Dendritic cell treated with granulocyte-macrophage colony-stimulating factor and Interleukin-4, amounts not matched to agents 40 ng/mL and 50 ng/mL, for 4 days (primary cell): ENCODE data around the gene SCAF8.

ENCODE experiments used
- H3K27ac Mint-ChIP-seq: one replicate; pipeline ENCODE4 v1.8.0; 2022; ENCODE audit warnings: mild to moderate bottlenecking, mixed read lengths
- H3K27me3 Mint-ChIP-seq: one replicate; pipeline ENCODE4 v1.8.0; 2022; ENCODE audit warnings: mild to moderate bottlenecking, mixed read lengths
- H3K36me3 Mint-ChIP-seq: one replicate; pipeline ENCODE4 v1.8.0; 2022; ENCODE audit warnings: low read depth, mixed read lengths
- H3K4me1 Mint-ChIP-seq: one replicate; pipeline ENCODE4 v1.8.0; 2022; ENCODE audit warnings: low read depth, mixed read lengths
- H3K4me3 Mint-ChIP-seq: one replicate; pipeline ENCODE4 v1.8.0; 2022; ENCODE audit warnings: mild to moderate bottlenecking, moderate library complexity, mixed read lengths
- H3K9me3 Mint-ChIP-seq: one replicate; pipeline ENCODE4 v1.8.0; 2022; ENCODE audit warnings: mixed read lengths
- intact Hi-C: fragments of 100-400 bp; cut with micrococcal nuclease; formaldehyde crosslinking; loops from one replicate; pipeline ENCODE4 v1.15.0; 2022

Gene SCAF8

GRCh38 chr6:154847318-154847717, 114.1 kb downstream of the SCAF8 start:
- Mint-ChIP-seq H3K36me3 (peaks cover 55% of the 10 kb centered on the region), H3K4me3 (no peak overlapping the region), H3K27ac (no peak overlapping the region), H3K4me1 (peaks cover 7% of the 10 kb centered on the region), H3K9me3 (no peaks in the 10 kb centered on the region), H3K27me3 (no peaks in the 10 kb centered on the region)
- intact Hi-C loops: no loop called here

- Mint-ChIP-seq H3K36me3 (peaks cover 67% of the 10 kb centered on the region), H3K4me3 (no peak overlapping the region), H3K27ac (no peak overlapping the region), H3K27me3 (no peaks in the 10 kb centered on the region), H3K4me1 (peaks cover 11% of the 10 kb centered on the region), H3K9me3 (no peaks in the 10 kb centered on the region)
- intact Hi-C loops: no loop called here
Observed at GRCh38 chr6:154848580-154848979, 115.4 kb downstream of the SCAF8 start.

- peaks cover 62% of the 10 kb centered on the region for H3K36me3 Mint-ChIP-seq
- H3K4me3 Mint-ChIP-seq: no peak overlapping the region
- H3K4me1 Mint-ChIP-seq: peaks cover 11% of the 10 kb centered on the region
- intact Hi-C loops: no loop called here
- H3K9me3 Mint-ChIP-seq: no peaks in the 10 kb centered on the region
- no peaks in the 10 kb centered on the region for H3K27me3 Mint-ChIP-seq
- peak overlapping the region; percentile 37 for H3K27ac Mint-ChIP-seq
Observed at GRCh38 chr6:154849475-154849874, 116.3 kb downstream of the SCAF8 start.

- Mint-ChIP-seq H3K4me3 (no peak overlapping the region), H3K27ac (peak overlapping the region; percentile 42), H3K36me3 (peaks cover 55% of the 10 kb centered on the region), H3K9me3 (no peaks in the 10 kb centered on the region), H3K4me1 (peaks cover 11% of the 10 kb centered on the region), H3K27me3 (no peaks in the 10 kb centered on the region)
- intact Hi-C loops: no loop called here
Observed at GRCh38 chr6:154852687-154853086, 119.5 kb downstream of the SCAF8 start.

DNA sequence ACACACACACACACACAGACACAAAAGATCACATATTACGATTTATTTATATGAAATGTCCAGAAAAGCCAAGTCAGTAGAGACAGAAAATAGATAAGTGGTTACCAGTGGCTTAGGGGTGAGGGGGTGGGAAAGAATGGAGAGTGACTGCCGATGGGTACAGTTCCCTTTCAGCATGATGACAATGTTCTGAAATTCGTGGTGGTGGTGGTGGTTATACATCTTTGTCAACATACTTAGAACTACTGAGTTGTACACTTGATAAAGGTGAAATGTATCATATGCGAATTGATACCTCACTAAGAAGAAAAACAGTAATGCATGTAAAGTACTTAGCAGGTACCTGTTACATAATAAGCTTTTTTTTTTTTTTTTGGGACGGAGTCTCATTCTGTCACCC, 124.3 kb downstream of the SCAF8 start:
- intact Hi-C loops: no loop called here

DNA sequence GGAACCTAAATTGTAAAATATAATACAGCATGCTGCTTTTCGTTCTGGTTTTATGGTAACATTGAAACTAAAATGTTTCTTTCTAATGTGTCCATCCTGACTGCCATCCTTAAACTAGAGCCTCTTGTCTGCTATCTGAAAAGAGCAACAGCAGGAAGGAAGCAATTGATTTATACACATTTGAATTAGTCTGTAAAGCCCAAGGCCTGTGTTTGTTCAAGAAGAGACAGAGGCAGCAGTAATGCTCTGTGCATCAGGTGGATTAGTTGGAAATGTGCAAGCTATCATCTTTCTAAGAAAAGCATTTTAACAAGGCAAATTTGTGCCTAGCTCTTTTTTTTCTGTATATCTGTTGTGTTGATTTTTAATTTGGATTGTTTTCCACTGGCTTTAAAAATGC, 128.6 kb downstream of the SCAF8 start:
- Mint-ChIP-seq H3K27ac (no peak overlapping the region), H3K27me3 (no peaks in the 10 kb centered on the region), H3K4me3 (no peak overlapping the region), H3K4me1 (no peaks in the 10 kb centered on the region), H3K9me3 (no peaks in the 10 kb centered on the region), H3K36me3 (peaks cover 36% of the 10 kb centered on the region)
- intact Hi-C loops: no loop called here

More for the DNA sequence above, 124.3 kb downstream of the SCAF8 start:
- H3K27me3 Mint-ChIP-seq: no peaks in the 10 kb centered on the region
- H3K4me3 Mint-ChIP-seq: no peak overlapping the region
- no peaks in the 10 kb centered on the region for H3K9me3 Mint-ChIP-seq
- H3K27ac Mint-ChIP-seq: no peak overlapping the region
- peaks cover 4% of the 10 kb centered on the region for H3K4me1 Mint-ChIP-seq
- peaks cover 24% of the 10 kb centered on the region for H3K36me3 Mint-ChIP-seq

GRCh38 chr6:154862536-154862935, 129.3 kb downstream of the SCAF8 start:
- Mint-ChIP-seq H3K4me3 (no peak overlapping the region), H3K36me3 (peaks cover 29% of the 10 kb centered on the region), H3K27me3 (no peaks in the 10 kb centered on the region), H3K27ac (no peak overlapping the region), H3K9me3 (no peaks in the 10 kb centered on the region), H3K4me1 (no peaks in the 10 kb centered on the region)
- intact Hi-C loops: no loop called here

- intact Hi-C loops: no loop called here
- H3K36me3 Mint-ChIP-seq: peaks cover 29% of the 10 kb centered on the region
- H3K4me1 Mint-ChIP-seq: no peaks in the 10 kb centered on the region
- no peaks in the 10 kb centered on the region for H3K9me3 Mint-ChIP-seq
- no peaks in the 10 kb centered on the region for H3K27me3 Mint-ChIP-seq
- no peak overlapping the region for H3K27ac Mint-ChIP-seq
- no peak overlapping the region for H3K4me3 Mint-ChIP-seq
Observed at GRCh38 chr6:154864066-154864430, 130.8 kb downstream of the SCAF8 start.

GRCh38 chr6:154865291-154865690, 132.1 kb downstream of the SCAF8 start:
- intact Hi-C loops: no loop called here
- Mint-ChIP-seq H3K27me3 (no peaks in the 10 kb centered on the region), H3K4me3 (no peak overlapping the region), H3K36me3 (peaks cover 29% of the 10 kb centered on the region), H3K4me1 (no peaks in the 10 kb centered on the region), H3K9me3 (no peaks in the 10 kb centered on the region), H3K27ac (no peak overlapping the region)

DNA sequence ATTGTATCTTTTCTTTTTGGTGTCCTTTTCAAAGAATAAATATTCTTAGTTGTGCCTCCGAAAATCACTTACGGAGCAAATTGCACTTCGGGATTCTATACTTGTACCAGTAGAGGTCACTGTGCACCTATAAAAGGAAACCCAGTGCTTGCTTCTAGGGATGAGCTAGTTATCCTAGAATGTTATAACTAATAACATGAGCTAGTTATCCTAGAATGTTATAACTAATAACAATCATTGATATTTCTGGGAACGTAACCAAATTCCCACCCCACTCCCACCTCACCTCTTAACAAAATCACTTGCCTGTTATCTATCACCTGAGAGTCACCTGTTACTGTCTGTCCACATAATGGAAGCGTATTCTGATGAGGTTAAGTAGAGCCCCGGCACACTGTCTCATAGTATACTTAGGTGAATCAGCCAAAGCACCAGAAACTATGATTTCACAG, 135.0 kb downstream of the SCAF8 start:
- intact Hi-C loops: loop anchor here (2.0 kb wide), 1 partner anchor 307 kb away; no protein-coding TSS in a partner anchor
- Mint-ChIP-seq H3K4me3 (no peak overlapping the region), H3K36me3 (peaks cover 36% of the 10 kb centered on the region), H3K27ac (no peak overlapping the region), H3K27me3 (no peaks in the 10 kb centered on the region), H3K9me3 (no peaks in the 10 kb centered on the region), H3K4me1 (no peaks in the 10 kb centered on the region)

DNA sequence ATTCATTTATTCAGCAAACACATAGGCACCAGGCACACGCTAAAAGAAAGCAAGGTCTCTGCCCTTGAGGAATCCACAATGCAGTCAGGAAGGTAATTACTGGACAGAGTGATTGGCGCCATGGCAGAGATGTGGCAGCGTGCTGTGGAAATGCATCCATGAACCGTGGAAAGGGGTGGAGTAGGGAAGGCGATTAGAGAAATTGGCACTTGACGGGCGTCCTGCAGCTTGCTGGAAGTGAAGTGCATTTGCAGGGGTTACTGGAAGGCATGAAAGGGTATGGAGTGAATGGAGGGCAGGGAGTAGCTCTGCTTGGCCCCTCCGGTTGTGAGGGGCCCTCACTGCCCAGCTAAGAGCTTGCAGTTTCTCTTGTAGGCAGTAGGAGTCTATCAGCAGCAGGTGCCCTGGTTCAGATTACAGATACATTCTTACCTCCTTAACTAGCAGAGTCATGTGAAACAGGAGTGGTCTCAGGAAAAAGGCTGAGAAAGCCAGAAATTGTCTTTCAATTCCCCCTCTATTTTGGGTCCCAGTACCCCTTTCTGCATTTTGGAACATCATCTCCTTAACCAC, 139.4 kb downstream of the SCAF8 start:
- intact Hi-C loops: no loop called here
- Mint-ChIP-seq H3K27ac (no peak overlapping the region), H3K36me3 (peaks cover 13% of the 10 kb centered on the region), H3K27me3 (no peaks in the 10 kb centered on the region), H3K4me1 (no peaks in the 10 kb centered on the region), H3K4me3 (no peak overlapping the region), H3K9me3 (no peaks in the 10 kb centered on the region)

DNA sequence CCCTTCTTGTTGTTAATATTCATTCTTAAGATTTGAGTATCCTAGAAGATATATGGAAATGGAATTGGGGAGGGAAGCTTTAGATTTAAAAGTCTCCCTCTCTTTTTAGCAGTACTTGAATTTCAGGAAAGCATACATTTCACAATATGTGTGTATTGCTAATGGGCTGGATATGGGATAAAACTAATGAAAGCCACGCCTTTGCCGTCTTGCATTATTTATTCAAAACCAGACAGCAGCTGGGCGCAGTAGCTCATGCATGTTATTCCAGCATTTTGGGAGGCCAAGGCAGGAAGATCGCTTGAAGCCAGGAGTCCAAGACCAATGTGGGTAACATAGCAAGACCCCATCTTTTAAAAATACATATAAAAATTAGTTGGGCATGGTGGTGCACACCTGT, 140.3 kb downstream of the SCAF8 start:
- intact Hi-C loops: no loop called here
- Mint-ChIP-seq H3K27me3 (no peaks in the 10 kb centered on the region), H3K9me3 (no peaks in the 10 kb centered on the region), H3K4me3 (no peak overlapping the region), H3K36me3 (peaks cover 10% of the 10 kb centered on the region), H3K4me1 (no peaks in the 10 kb centered on the region), H3K27ac (no peak overlapping the region)

DNA sequence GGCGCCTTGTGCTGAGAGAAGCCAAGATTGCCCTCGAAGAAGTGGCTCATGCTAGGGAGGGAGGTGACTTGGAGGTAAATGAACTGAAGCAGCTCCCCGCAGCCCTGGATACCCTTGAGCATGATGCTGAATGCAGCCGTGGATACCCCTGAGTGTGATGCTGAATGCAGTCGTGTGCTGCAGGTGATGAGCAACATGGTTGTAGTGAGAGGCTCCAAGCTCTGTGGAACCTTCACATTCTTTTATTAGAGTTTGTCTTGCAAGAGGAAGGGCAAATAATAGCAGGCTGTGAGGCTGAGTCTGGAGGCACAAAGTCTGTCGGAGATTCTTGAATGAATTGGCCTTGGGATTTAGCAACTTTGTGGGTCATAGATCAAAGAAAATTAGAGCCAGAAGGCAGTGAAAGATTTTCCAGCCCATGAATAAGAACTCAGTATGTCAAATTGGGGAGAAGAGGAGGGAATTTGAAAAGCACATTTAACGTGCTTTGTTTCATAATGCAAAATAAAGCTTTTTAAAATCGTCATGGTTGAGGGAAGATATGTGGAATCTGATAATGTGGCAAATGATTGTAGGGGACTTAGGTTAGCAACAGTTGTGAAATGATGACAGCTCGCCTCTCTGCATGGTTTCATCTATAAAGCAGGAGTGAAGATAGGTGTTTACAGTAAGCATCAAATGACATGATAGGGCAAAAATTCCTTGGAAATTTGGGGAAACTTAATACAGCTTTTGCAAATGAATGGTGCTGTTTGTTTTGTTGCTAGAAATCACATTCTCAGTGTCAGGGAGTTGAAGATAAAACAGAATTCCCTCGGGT, 141.8 kb downstream of the SCAF8 start:
- intact Hi-C loops: no loop called here
- Mint-ChIP-seq H3K9me3 (no peaks in the 10 kb centered on the region), H3K4me3 (no peak overlapping the region), H3K4me1 (no peaks in the 10 kb centered on the region), H3K27me3 (no peaks in the 10 kb centered on the region), H3K27ac (no peak overlapping the region), H3K36me3 (peaks cover 14% of the 10 kb centered on the region)

DNA sequence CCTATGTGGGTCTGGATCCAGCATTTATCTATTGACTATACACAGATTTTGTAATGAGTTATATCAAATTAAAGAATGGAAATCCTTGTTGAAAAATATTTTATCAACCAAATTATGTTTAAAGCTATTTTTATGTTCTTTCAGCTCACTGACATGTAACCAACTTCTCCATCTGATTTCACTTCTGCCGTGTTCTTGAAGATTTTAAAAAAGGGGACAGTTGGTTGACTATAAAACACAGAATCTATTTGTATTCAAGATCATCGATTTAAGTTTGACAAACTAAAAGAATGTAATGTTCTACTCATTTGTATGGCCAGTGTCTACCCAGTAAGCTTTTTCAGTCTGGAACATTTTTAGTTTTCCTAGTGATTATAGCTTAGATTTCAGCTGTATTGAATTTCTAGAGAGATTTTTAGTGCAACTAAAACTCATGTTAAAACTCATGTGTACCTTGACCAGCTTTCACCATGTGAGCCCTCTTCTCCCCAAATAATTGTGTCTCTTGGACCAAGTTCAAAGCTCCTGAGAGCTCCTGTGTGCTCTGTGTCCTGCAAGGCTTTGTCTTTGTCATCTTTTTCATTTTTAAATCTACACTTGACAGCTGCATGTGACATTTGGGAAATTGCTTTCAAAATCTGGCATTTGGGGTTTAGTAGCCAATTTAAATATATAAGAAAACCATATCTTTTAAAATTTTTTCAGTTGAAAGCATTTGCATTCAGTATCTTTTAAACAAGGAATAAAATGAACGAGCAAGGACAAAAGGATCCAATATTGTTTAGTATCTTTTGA, 143.5 kb downstream of the SCAF8 start:
- Mint-ChIP-seq H3K4me3 (no peak overlapping the region), H3K36me3 (peaks cover 14% of the 10 kb centered on the region), H3K27ac (no peak overlapping the region), H3K9me3 (no peaks in the 10 kb centered on the region), H3K4me1 (no peaks in the 10 kb centered on the region), H3K27me3 (no peaks in the 10 kb centered on the region)
- intact Hi-C loops: no loop called here
